Measurements from ENCODE around the gene SLC38A10.

- TF ChIP-seq FOS (IDR thresholded peaks at IDR 0.05; ENCODE audit: low read depth, low read length) (no peak), CTCF (conservative IDR thresholded peaks at IDR 0.05; ENCODE audit: low read depth, low read length) (no peak), POLR2A (IDR thresholded peaks at IDR 0.05; ENCODE audit: low read depth, low read length) (no peak), MAFK (IDR thresholded peaks at IDR 0.05; ENCODE audit: low read depth, low read length) (no peak), MAZ (IDR thresholded peaks at IDR 0.05; ENCODE audit: borderline replicate concordance, low read depth, low read length) (no peak), RAD21 (IDR thresholded peaks at IDR 0.05; ENCODE audit: low read length) (no peak), BHLHE40 (IDR thresholded peaks at IDR 0.05; ENCODE audit: low read depth, low read length) (no peak), MXI1 (IDR thresholded peaks at IDR 0.05; ENCODE audit: borderline replicate concordance, low read depth, low read length) (no peak), USF2 (IDR thresholded peaks at IDR 0.05; ENCODE audit: low read depth, low read length) (no peak), SMC3 (IDR thresholded peaks at IDR 0.05; ENCODE audit: low read depth, low read length) (no peak), RCOR1 (IDR thresholded peaks at IDR 0.05; ENCODE audit: insufficient replicate concordance, low read length) (no peak), ELK1 (IDR thresholded peaks at IDR 0.05; ENCODE audit: borderline replicate concordance, low read depth, low read length) (no peak), CHD1 (IDR thresholded peaks at IDR 0.05; ENCODE audit: low read depth, low read length) (no peak), RFX5 (IDR thresholded peaks at IDR 0.05; ENCODE audit: low read depth, low read length) (no peak)
Observed at GRCh38 chr17:81249223-81250040, 45.7 kb downstream of the SLC38A10 start.

Measured in IMR-90 (cell line).